D721Med (cell line): ENCODE data around the gene FILIP1L.

Experiments
- DNase-seq: peaks from one replicate; pipeline ENCODE4 v3.0.0; 2011; ENCODE audit warnings: low spot score; ENCODE audit not compliant: insufficient read length
- FAIRE-seq: peaks from 2 replicates; lab custom pipeline; 2011; peaks lifted over from hg19 to GRCh38; lab: Jason Lieb, UNC
- TF ChIP-seq, protein P1 (sequence below): IDR thresholded peaks from 2 replicates; pipeline ENCODE4 v1.5.1; 2012; ENCODE audit warnings: mild to moderate bottlenecking, control low read depth; ENCODE audit not compliant: insufficient read depth; ENCODE audit errors: missing control alignments

FILIP1L gene

DNA sequence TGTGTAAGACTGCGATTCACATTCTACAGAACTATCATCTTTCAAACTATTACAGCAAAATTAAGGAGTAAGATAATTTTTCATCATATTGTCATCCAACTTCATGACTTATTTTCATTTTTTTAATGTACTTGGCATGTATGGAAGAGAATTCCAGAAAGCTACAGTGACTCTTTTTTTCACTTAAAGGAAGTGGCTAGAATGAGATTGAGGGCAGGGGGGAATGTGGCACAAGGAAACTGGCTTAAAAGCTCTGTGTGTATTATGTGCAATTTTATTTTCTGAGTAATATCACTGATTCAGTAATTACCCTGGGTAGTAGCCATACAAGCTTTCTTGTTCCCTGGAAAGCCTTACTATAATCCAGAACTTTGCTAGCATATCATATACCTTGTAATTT is 94.6 kb downstream of the FILIP1L start:
- DNase-seq (no peak), FAIRE-seq (no peak)

DNA sequence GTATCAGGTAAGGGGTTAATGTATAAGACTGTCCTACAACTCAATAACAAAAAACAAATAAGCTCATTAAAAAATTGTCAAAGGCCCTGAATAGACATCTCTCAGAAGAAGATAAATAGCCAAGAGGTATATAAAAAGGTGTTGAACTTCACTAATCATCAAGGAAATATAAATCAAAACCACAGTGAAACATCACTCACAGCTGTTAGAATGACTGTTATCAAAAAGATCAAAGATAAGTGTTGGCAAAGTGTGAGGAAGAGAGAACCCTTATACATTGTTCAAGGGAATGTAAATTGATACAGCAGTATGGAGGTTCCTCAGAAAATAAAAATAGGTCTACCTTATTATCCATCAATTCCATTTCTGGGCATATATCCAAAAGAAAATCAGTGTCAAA is 95.5 kb downstream of the FILIP1L start:
- no peak for DNase-seq
- FAIRE-seq: no peak
- TF ChIP-seq, protein P1, sequence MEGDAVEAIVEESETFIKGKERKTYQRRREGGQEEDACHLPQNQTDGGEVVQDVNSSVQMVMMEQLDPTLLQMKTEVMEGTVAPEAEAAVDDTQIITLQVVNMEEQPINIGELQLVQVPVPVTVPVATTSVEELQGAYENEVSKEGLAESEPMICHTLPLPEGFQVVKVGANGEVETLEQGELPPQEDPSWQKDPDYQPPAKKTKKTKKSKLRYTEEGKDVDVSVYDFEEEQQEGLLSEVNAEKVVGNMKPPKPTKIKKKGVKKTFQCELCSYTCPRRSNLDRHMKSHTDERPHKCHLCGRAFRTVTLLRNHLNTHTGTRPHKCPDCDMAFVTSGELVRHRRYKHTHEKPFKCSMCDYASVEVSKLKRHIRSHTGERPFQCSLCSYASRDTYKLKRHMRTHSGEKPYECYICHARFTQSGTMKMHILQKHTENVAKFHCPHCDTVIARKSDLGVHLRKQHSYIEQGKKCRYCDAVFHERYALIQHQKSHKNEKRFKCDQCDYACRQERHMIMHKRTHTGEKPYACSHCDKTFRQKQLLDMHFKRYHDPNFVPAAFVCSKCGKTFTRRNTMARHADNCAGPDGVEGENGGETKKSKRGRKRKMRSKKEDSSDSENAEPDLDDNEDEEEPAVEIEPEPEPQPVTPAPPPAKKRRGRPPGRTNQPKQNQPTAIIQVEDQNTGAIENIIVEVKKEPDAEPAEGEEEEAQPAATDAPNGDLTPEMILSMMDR: no peak

More for the DNA sequence above, 94.6 kb downstream of the FILIP1L start:
- TF ChIP-seq, protein P1: no peak

DNA sequence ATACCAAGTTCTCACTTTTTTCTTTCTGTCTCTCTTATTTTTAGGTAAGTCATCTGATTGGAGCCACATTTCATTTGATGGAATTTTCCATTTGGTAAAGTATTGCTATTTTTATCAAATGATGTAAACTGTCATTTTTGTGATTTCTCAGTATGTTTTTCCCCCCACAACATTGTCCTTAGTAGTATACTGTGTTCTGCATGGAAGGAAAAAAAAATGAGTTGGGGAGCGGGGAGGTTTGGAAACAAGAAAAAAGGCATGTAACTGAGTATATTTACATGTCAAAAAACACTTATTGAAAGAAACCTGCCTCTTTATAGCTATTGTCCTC is 104.2 kb downstream of the FILIP1L start:
- no peak for FAIRE-seq
- DNase-seq: no peak
- TF ChIP-seq, protein P1: no peak

DNA sequence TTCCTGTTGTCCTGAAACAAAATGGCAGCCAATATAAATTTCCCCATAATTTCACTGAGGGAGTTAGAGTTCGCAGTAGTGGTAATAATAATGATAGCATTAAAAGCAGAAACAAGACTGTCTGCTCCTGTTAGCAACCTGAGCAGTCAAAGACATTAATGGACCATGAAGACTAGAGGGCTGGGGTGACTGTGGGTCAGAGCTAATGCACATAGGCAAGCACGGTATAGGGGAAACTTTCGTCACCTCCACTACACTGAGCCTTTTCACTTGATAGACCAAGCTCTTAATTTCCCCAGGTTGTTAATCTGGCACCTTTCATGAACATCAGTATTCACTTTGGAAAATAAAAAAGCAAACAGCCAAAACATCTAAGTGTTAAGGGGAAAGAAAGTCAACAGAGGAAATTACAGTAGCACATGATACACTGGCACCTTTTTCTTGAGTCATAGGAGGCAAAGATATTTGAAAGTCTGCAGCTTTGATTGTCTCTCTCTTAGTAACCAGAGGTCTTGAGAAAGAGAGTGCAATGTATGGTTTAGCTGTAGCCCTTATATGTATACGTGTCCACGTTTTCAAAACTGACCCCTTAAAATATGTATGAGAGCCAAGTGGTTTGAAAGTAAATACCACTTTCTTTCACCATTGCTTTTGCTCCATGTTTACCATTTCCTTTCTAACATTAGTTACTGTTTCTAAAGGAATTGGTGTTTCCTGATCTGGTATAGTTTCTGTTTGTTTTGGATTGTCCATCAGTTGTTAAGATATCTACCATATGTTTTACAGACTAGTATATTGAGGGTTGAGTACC is 104.8 kb downstream of the FILIP1L start:
- DNase-seq (no peak), FAIRE-seq (no peak)
- TF ChIP-seq, protein P1: no peak

DNA sequence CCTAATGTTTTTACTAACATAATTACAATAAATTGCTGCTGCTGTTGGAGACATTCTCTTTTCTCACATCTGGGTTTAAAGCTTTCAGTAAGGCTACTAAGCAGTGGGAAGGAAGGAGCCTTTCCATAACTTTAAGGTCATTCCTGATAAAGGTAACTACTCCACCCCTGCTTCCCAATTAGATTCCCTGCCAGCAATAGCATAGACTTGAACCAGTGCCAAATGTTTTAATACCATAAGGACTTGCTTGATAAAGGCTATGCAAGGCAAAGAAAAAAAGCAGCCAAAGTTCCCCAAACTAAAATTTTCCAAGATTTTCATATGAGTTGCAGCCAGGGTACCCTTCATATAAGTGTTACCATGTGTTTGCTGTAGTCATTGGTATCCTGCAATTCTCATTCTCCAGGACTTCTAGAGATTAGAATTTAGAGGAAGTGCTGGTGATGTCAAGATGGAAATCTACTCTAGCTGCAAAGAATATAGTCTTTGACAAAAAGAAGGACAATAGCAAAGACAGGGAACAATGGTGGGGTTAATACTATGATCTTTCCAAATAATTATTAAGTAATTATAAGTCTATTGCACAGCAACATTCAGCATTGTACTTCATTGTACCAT is 106.1 kb downstream of the FILIP1L start:
- FAIRE-seq (no peak), DNase-seq (no peak)
- TF ChIP-seq, protein P1: no peak

DNA sequence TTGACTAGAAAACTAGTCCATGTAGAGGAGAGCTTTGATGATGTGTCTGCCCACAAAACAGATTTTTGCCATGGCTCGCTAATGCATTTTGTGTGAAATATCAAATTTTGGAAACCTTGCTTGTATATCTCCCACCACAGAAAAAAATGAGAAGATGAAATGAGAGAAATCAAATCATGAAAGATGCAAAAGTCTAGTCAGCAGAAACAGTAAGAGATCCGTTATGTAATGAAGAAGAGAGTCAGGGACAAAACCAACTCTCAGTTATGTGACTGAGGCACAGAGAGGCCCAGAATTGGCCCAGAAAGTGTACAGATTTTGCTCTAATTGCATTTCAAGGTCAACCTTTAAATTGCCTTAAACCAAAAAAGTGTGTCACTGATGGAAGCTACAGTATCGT is 107.0 kb downstream of the FILIP1L start:
- TF ChIP-seq, protein P1: no peak
- DNase-seq (no peak), FAIRE-seq (no peak)
